ENCODE data around the gene MFRP.

The MFRP gene

DNA sequence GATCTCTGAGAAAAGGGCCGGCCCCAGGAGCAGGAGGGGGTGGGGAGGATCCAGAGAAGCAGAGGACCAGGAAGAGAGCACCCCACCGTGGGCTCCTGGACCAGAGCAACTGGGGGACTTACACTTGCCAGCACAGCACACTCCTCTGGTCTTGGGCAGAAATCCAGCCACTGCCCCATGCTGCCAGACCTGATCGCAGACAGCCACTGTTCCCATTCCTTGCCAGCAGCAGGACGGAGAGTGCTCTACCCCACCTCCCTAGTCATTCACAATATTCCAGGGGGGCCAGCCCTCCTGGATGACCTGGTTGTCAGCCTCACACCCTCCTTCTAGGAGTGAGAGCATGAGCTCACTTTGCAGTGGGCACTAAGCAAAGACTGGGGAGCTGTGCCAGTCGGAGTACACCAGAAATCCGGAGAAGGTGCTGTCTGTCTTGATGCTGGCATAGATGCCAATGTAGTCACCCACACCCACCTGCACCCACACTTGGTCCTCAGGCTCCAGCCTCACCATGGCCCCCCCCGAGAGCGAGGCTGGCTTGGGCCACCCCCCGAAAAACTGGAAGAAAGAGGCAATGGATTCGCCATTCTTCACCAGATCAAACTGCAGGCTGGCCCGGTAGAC, 7.4 kb downstream of the MFRP start:
- DNase-seq (ENCODE audit: low read depth in 1 of 2, low spot score in 1 of 2), result no peak

DNA sequence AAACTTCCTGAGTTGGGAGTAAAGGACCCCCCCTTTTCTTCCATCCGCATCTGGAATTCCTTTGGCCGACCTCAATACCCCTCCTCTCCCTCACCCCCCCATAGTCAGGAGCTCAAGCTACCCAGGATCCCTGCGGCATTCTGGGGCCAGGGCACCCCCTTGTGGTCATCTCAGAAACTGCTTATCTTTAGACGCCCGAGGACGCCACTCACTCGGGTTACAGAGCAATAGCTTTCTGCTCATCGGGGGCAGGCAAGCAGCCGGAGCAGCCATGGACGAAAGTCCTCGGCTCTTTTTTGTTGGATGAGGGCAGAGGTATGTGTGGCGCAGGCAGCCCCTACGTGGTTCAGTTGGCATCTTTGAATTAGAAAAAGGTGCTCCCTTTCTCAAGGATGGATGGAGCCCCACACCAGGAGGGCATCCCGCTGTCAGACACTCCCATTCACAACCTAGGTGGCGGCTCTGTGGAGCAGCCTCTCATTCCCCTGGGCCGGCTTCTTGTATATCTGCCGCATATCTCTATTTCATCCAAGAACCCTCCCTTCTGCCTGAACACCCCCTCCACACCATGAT, 8.1 kb downstream of the MFRP start:
- peak; percentile 33 to 46 for DNase-seq (ENCODE audit: low read depth in 1 of 2, low spot score in 1 of 2)

DNA sequence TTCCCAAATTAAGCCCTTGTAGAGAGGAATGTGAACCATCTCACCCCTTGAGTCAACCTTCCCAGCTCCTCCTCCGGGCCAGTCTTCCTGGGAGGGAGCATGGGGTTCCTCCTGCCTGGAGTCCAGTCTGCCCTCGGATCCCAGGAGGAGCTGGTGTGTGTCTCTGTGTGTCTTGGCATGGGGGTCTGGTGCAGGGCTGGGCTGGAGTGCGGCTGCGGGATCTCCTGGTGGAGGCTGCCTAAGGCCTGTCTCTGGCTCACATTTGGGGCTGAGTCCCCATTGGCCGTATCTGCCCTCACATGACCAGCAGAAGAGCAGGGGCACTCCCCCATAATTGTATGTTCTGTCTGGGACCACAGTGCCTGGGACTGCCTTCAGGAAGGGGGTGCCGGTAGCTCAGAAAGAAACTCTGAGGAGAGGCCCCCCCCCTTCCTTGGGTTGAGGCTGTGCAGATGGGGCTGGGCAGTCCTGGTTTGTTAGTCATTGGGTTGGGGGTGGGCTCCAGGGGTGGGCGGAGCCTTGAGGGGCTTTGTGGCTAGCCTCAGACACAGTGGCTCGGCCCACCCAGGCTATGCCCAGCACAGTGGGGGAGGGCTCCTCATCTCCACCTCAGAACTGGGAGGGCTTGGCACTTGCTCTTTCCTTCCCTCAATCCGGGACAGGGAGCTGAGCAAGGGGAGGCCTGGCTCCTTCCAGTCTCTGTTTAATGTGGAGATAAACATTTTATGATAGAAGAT, 8.8 kb downstream of the MFRP start:
- DNase-seq (ENCODE audit: low read depth in 1 of 2, low spot score in 1 of 2), result no peak

DNA sequence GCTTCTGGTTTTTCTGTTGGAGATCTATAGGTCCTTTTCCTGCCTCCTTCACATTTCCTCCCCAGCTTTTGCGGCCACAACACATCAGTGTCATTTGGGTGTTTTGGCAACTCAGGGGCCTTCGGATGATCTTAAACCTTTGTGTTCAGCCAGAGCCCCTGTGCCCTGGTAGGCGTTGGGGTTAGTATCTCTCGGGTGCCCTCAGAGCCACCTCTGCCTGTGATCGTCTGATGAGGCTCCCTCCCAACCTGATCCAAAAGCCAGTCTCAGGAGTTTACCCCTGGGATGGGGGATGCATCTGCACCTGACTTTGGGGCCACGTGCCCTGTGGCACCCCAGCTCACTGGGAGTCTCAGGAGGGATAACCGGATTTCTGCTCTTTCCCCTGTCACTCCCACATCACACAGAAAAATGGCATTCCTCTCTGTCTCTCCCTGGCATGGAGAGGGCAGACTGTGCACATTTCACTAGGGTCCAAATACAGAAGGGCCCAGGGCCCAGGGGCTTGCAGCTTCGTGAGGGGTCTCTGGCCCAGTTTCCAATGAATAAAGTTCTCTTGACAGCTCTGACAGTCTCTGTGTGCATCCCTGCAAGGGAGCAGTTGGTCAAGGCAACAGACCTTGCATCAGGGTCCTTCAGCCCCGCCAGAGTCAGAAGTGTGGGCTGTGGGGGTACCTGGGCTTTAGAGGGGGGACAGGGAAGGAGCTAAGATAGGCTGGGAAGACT, 9.6 kb downstream of the MFRP start:
- no peak for DNase-seq (ENCODE audit: low read depth in 1 of 2, low spot score in 1 of 2)

- no peak for DNase-seq (ENCODE audit: low read depth in 1 of 2, low spot score in 1 of 2)
Measured at GRCh38 chr11:119335655-119336543, 10.6 kb downstream of the MFRP start.

- DNase-seq (ENCODE audit: low read depth in 1 of 2, low spot score in 1 of 2), result no peak
Measured at GRCh38 chr11:119335091-119335654, 11.3 kb downstream of the MFRP start.

DNA sequence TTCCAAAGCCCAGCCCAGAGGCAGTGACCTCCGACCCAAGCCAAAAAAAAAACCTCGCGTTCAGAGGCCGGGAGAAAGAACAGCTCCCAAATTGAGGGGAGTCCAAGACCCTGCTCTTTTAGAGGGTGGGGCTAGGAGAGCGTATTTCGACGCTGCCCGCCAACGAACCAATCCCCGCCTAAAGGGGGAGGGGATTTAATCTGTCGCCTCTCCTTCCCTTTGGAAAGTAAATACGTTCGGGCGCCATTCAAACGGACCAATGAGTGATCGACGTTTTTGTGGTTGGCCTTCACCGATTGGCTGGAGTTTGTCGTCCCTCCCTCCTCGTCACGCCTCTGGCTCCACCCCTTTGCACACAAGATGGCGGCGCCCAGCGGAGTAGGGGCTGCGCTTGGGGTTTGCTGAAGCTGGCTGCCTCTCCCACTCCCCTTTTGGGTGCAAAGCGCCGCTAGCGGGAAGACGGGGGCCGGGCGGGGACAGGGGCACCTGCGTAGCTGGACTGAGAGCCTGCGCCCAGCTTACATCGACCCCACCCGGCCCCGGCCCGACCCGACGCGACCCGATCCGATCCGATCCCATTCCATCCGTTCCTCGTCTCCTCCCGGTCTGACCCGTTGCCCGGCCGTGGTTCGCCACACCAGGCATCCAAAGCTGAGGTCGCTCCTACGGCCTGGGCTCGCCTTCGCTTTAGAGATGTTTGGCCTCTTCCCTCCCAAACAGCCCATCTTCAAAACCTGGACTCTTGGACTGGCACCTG, 12.2 kb downstream of the MFRP start, which contains the start of gene RNF26:
TSS of gene RNF26 (plus strand) at position 354 of the 757 bp plus-strand sequence. CDS start 596 bp downstream, outside the sequence.
- peak; percentile 84 to 87 for DNase-seq (ENCODE audit: low read depth in 1 of 2, low spot score in 1 of 2)

DNA sequence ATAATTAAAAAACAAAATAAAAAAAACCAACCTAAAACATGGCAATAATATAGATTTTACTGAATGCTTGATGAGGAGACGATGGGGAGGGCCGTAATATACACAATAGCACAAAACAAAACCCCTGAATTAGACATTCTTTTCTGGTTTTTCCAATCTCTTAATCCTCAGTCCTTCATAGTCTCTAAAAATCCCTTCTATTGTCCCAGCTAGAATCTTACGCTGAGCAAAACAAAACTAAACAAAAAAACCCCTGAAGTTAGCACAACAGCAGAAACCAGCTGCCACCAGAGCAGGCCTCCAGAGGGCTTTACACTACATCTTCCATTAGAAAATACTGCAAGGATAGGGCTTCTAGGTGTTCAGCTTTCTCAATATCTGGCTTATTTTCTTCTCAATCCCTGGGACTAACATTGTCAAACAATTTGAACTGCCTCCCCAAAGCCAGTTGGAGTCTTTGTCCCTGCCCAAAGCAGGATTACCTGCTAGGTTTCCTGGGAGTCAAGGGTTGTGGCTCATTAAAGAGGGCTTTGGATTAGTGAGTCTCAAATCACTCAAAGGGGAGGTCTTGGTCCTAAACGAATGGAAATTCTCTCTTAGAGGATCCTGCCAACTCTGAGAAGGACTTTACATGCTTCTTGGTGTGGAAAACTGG, 14.3 kb downstream of the MFRP start:
- no peak for DNase-seq (ENCODE audit: low read depth in 1 of 2, low spot score in 1 of 2)

DNA sequence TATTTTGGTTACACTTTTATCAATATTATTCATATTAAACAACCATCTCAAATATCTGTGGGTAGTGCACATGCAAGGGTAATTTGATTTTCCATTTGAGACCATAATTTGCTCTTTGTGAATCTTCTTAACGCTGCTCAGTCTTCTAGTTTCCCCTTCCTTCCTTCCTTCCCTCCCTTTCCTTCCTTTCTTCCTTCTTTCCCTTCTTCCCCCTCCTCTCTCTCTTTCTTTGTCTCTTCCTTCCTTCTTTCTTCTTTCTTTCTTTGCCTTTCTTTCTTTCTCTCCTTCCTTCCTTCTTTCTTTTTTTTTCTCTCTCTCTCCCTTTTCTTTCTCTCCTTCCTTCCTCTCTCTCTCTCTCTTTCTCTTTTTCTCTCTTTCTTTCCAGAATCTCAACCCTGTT, 16.3 kb downstream of the MFRP start:
- no peak for DNase-seq (ENCODE audit: low read depth in 1 of 2, low spot score in 1 of 2)

- no peak for DNase-seq (ENCODE audit: low read depth in 1 of 2, low spot score in 1 of 2)
Measured at GRCh38 chr11:119329320-119329719, 17.2 kb downstream of the MFRP start.

DNA sequence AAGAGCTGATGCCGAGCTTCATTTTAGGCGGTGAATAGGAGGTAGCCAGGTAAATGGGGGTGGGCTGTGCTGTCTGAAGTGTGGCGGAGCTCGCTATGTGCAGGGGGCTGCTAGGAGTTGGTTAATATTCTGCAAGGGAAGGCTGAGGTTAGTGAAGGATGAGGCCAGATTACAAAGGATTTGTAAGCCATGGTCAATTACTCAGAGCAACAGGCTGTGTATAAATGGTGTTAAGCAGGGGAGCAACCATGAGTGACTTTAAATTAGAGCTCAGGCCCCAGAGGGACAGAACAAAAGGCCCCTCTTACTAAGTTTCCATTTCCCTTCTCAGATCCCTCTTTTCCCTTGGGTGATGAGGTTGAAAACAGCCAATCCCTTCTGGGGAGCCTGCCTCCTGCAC, 22.3 kb downstream of the MFRP start:
- DNase-seq (ENCODE audit: low read depth in 1 of 2, low spot score in 1 of 2), result no peak

GRCh38 chr11:119323532-119324033, 22.9 kb downstream of the MFRP start:
- DNase-seq (ENCODE audit: low read depth in 1 of 2, low spot score in 1 of 2), result peak; percentile 61 to 73

GRCh38 chr11:119322921-119323531, 23.5 kb downstream of the MFRP start:
- DNase-seq (ENCODE audit: low read depth in 1 of 2, low spot score in 1 of 2), result no peak

- DNase-seq (ENCODE audit: low read depth in 1 of 2, low spot score in 1 of 2), result no peak
Measured at GRCh38 chr11:119322360-119322739, 24.2 kb downstream of the MFRP start.

DNA sequence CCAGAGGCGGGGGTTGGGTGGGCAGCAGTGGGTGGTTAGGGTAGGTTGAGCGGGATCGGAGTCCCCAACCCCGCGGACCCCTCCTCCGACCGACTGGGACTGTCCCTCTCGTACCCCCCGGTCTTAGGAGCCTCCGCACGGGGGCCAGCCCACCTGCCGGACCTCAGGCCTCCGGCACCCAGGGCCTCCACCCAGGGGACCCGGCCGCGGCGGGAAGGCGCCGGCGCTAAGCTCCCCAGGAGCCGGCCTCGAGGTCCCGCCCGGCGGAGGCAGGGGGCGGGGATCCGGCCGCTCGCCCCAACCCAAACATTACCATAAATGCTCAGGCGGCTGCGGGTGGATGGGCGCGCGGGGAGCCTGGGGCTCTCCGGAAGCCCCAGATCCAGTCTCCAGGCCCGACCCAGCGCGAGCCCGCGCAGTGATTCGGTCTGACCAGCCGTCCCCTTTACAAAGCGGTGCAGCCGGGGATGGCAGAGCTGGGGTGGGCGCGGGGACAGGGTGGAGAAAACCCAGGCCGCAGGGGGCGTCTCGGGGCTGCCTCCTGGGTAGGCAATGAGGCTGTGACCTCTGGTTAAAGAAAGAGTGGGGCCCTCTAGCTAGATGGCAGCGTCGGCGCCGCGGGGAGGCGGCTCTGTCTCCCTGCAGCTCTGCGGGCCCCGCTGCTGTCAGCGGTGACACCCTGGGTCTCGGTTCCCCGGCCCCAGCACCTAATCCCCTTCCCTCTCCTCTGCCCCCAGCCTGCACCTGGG, 25.6 kb downstream of the MFRP start:
- peak in 1 of 2 donors; percentile 21 for DNase-seq (ENCODE audit: low read depth in 1 of 2, low spot score in 1 of 2)

- no peak for DNase-seq (ENCODE audit: low read depth in 1 of 2, low spot score in 1 of 2)
Measured at GRCh38 chr11:119320240-119320775, 26.2 kb downstream of the MFRP start.

- DNase-seq (ENCODE audit: low read depth in 1 of 2, low spot score in 1 of 2), result no peak
Measured at GRCh38 chr11:119319700-119320239, 26.7 kb downstream of the MFRP start.
